Neural cell (in vitro differentiated cells): Measurements from ENCODE around the gene PAX3. TPM values are rescaled to one million over a fixed set of nuclear protein-coding genes. Genes with fewer than 3 reads are reported as not detected.

Experiments
- H2AFZ ChIP-seq: fragments of 200-600, 300-800 bp; sonication (generic), shearing (Covaris generic); 2 replicates; pipeline ENCODE4 v1.6.0; 2014; ENCODE audit warnings: low read depth, mild to moderate bottlenecking, antibody characterized with exemption, low read length, moderate library complexity
- H3F3A ChIP-seq: fragments of 200-600 bp; shearing (Covaris generic); 2 replicates; pipeline ENCODE4 v1.6.1; 2016; ENCODE audit warnings: mild to moderate bottlenecking, moderate library complexity, mixed read lengths, antibody characterized with exemption, low read length; ENCODE audit not compliant: insufficient read depth, poor library complexity, severe bottlenecking
- H3K27ac ChIP-seq: fragments of 200-600, 300-800 bp; sonication (generic), shearing (Covaris generic); 2 replicates; pipeline ENCODE4 v1.5.1; 2014; ENCODE audit warnings: mild to moderate bottlenecking, low read length, moderate library complexity
- H3K27me3 ChIP-seq: fragments of 300-800, 200-600 bp; sonication (generic), shearing (Covaris generic); 2 replicates; pipeline ENCODE4 v1.6.0; 2014; ENCODE audit warnings: mild to moderate bottlenecking, low read depth, low read length, moderate library complexity; ENCODE audit not compliant: insufficient read depth
- H3K36me3 ChIP-seq: fragments of 300-800, 200-600 bp; sonication (generic), shearing (Covaris generic); 2 replicates; pipeline ENCODE4 v1.5.1; 2014; ENCODE audit warnings: mild to moderate bottlenecking, antibody characterized with exemption, low read length, moderate library complexity; ENCODE audit not compliant: insufficient read depth
- H3K4me2 ChIP-seq: fragments of 300-800, 200-600 bp; sonication (generic), shearing (Covaris generic); 2 replicates; pipeline ENCODE4 v1.6.0; 2014; ENCODE audit warnings: mild to moderate bottlenecking, low read length
- H3K4me3 ChIP-seq: fragments of 300-800, 200-600 bp; sonication (generic), shearing (Covaris generic); 2 replicates; pipeline ENCODE4 v1.5.1; 2014; ENCODE audit warnings: mild to moderate bottlenecking, low read length, moderate library complexity
- H3K79me2 ChIP-seq: fragments of 200-600 bp; shearing (Covaris generic); replicated peaks from 2 replicates; pipeline ENCODE4 v1.6.0; 2014; ENCODE audit warnings: mild to moderate bottlenecking, low read length, moderate library complexity; ENCODE audit not compliant: insufficient read depth
- H3K9ac ChIP-seq: fragments of 300-800, 200-600 bp; sonication (generic), shearing (Covaris generic); 2 replicates; pipeline ENCODE4 v1.6.1; 2016; ENCODE audit warnings: mild to moderate bottlenecking, low read length, mixed read lengths
- H3K9me2 ChIP-seq: fragments of 200-600 bp; shearing (Covaris generic); 2 replicates; pipeline ENCODE4 v1.6.1; 2016; ENCODE audit warnings: mild to moderate bottlenecking, low read length, mixed read lengths; ENCODE audit not compliant: insufficient read depth
- H3K9me3 ChIP-seq: fragments of 200-600, 300-800 bp; sonication (generic), shearing (Covaris generic); 2 replicates; pipeline ENCODE4 v1.6.1; 2016; ENCODE audit warnings: mild to moderate bottlenecking, mixed run types, low read length, moderate library complexity, mixed read lengths
- H4K20me1 ChIP-seq: fragments of 200-600 bp; shearing (Covaris generic); 2 replicates; pipeline ENCODE4 v1.6.1; 2016; ENCODE audit warnings: mild to moderate bottlenecking, mixed run types; ENCODE audit not compliant: insufficient read depth
- EZH2 ChIP-seq: fragments of 200-600, 300-800 bp; shearing (Covaris generic), sonication (generic); IDR thresholded peaks from 2 replicates; pipeline ENCODE4 v1.6.1; 2014; ENCODE audit warnings: antibody characterized with exemption, low read length, borderline replicate concordance, mild to moderate bottlenecking; ENCODE audit not compliant: insufficient read depth, poor library complexity, severe bottlenecking
- MXI1 ChIP-seq: fragments of 450-650 bp; conservative IDR thresholded peaks from 2 replicates; pipeline ENCODE4 v1.6.1; 2014; ENCODE audit warnings: antibody characterized with exemption, mild to moderate bottlenecking; ENCODE audit not compliant: poor library complexity, severe bottlenecking
- POLR2AphosphoS5 ChIP-seq: IDR thresholded peaks from 2 replicates; pipeline ENCODE4 v1.6.1; 2012
- RAD21 ChIP-seq: fragments of 450-650 bp; conservative IDR thresholded peaks from 2 replicates; pipeline ENCODE4 v1.6.1; 2014; ENCODE audit warnings: antibody characterized with exemption, mild to moderate bottlenecking, moderate library complexity
- REST ChIP-seq: IDR thresholded peaks from 2 replicates; pipeline ENCODE4 v1.6.1; 2012; ENCODE audit warnings: borderline replicate concordance
- SMC3 ChIP-seq: fragments of 450-650 bp; conservative IDR thresholded peaks from 2 replicates; pipeline ENCODE4 v1.6.1; 2014; ENCODE audit warnings: antibody characterized with exemption, mild to moderate bottlenecking, moderate library complexity; ENCODE audit not compliant: poor library complexity
- TAF1 ChIP-seq: IDR thresholded peaks from 2 replicates; pipeline ENCODE4 v1.6.1; 2012; ENCODE audit warnings: low read depth
- polyA plus RNA-seq: library from polyadenylated mRNA; depleted of rRNA; stranded (reverse); fragments of >200 nt; gene quantifications from 2 replicates; pipeline ENCODE4 v1.2.3, GENCODE V29; 2014

The PAX3 gene
- polyA plus RNA-seq, 1 donor from 2014 or later = not detected

GRCh38 chr2:222303045-222303827 lies 4.4 kb upstream of the PAX3 start:
- no peak overlapping the region for H3K4me3 ChIP-seq
- H3K4me2 ChIP-seq = no peak overlapping the region
- no peak for TF ChIP-seq EZH2
- no peaks in the 10 kb centered on the region for H4K20me1 ChIP-seq
- H3K27me3 ChIP-seq = peaks cover 100% of the 10 kb centered on the region
- H3K9me2 ChIP-seq = no peaks in the 10 kb centered on the region
- no peaks in the 10 kb centered on the region for H3K36me3 ChIP-seq
- H2AFZ ChIP-seq = no peak overlapping the region
- no peaks in the 10 kb centered on the region for H3K79me2 ChIP-seq
- H3K27ac ChIP-seq = no peak overlapping the region
- no peaks in the 10 kb centered on the region for H3F3A ChIP-seq
- no peak overlapping the region for H3K9ac ChIP-seq
- H3K9me3 ChIP-seq = no peaks in the 10 kb centered on the region

- Histone ChIP-seq H3K4me2 (no peak overlapping the region), H3K4me3 (no peak overlapping the region)
These were observed 3.6 kb upstream of the PAX3 start for GRCh38 chr2:222302178-222303018.

GRCh38 chr2:222301796-222302118 lies 3.0 kb upstream of the PAX3 start:
- H3K9ac ChIP-seq = no peak overlapping the region
- H3K9me2 ChIP-seq = no peaks in the 10 kb centered on the region
- no peak overlapping the region for H3K27ac ChIP-seq
- no peaks in the 10 kb centered on the region for H3K9me3 ChIP-seq
- no peak overlapping the region for H3K4me3 ChIP-seq
- no peaks in the 10 kb centered on the region for H3K36me3 ChIP-seq
- TF ChIP-seq SMC3 (no peak), EZH2 (peak; percentile 77), POLR2AphosphoS5 (no peak), REST (no peak), TAF1 (no peak)
- no peaks in the 10 kb centered on the region for H3K79me2 ChIP-seq
- no peaks in the 10 kb centered on the region for H3F3A ChIP-seq
- H3K27me3 ChIP-seq = peaks cover 100% of the 10 kb centered on the region
- no peak overlapping the region for H3K4me2 ChIP-seq
- no peaks in the 10 kb centered on the region for H4K20me1 ChIP-seq
- H2AFZ ChIP-seq = no peak overlapping the region

More at GRCh38 chr2:222302178-222303018, 3.6 kb upstream of the PAX3 start:
- H3K27ac ChIP-seq = no peak overlapping the region
- H2AFZ ChIP-seq = no peak overlapping the region
- no peaks in the 10 kb centered on the region for H3K9me2 ChIP-seq
- no peaks in the 10 kb centered on the region for H3K79me2 ChIP-seq
- TF ChIP-seq EZH2 (peak; percentile 28), RAD21 (no peak), MXI1 (no peak), SMC3 (no peak), TAF1 (no peak)
- no peak overlapping the region for H3K9ac ChIP-seq
- no peaks in the 10 kb centered on the region for H4K20me1 ChIP-seq
- no peaks in the 10 kb centered on the region for H3F3A ChIP-seq
- H3K27me3 ChIP-seq = peaks cover 100% of the 10 kb centered on the region
- H3K9me3 ChIP-seq = no peaks in the 10 kb centered on the region
- no peaks in the 10 kb centered on the region for H3K36me3 ChIP-seq
